HG03571 (cell line): Measurements from ENCODE around the gene DCDC1.

Source experiments
- ATAC-seq: cut with Tn5 transposase; IDR thresholded peaks from one replicate; pipeline ENCODE4 v1.9.1; 2021; ENCODE audit not compliant: unreplicated experiment

Gene DCDC1

GRCh38 chr11:30917266-30917665 is 452.3 kb downstream of the DCDC1 start:
- no peak for ATAC-seq

- ATAC-seq: no peak
These were observed 452.8 kb downstream of the DCDC1 start for GRCh38 chr11:30916764-30917163.

- no peak for ATAC-seq
These were observed 455.3 kb downstream of the DCDC1 start for GRCh38 chr11:30914143-30914762.

- ATAC-seq: no peak
These were observed 458.3 kb downstream of the DCDC1 start for GRCh38 chr11:30911247-30911646.

GRCh38 chr11:30908857-30909256 is 460.7 kb downstream of the DCDC1 start:
- no peak for ATAC-seq

- ATAC-seq: no peak
These were observed 461.3 kb downstream of the DCDC1 start for GRCh38 chr11:30908272-30908671.

GRCh38 chr11:30902929-30903328 is 466.6 kb downstream of the DCDC1 start:
- no peak for ATAC-seq

- no peak for ATAC-seq
These were observed 474.5 kb downstream of the DCDC1 start for GRCh38 chr11:30895046-30895445.

GRCh38 chr11:30893318-30893717 is 476.2 kb downstream of the DCDC1 start:
- no peak for ATAC-seq

- no peak for ATAC-seq
These were observed 480.3 kb downstream of the DCDC1 start for GRCh38 chr11:30889143-30889794.

GRCh38 chr11:30879322-30880005 is 490.1 kb downstream of the DCDC1 start:
- ATAC-seq: no peak

- no peak for ATAC-seq
These were observed 491.1 kb downstream of the DCDC1 start for GRCh38 chr11:30878400-30878799.

- no peak for ATAC-seq
These were observed 492.7 kb downstream of the DCDC1 start for GRCh38 chr11:30876663-30877396.

GRCh38 chr11:30876228-30876627 is 493.3 kb downstream of the DCDC1 start:
- ATAC-seq: no peak

GRCh38 chr11:30875806-30876205 is 493.7 kb downstream of the DCDC1 start:
- ATAC-seq: no peak

GRCh38 chr11:30873924-30874610 is 495.5 kb downstream of the DCDC1 start:
- no peak for ATAC-seq

GRCh38 chr11:30868626-30869081 is 500.9 kb downstream of the DCDC1 start:
- ATAC-seq: no peak

- ATAC-seq: no peak
These were observed 506.3 kb downstream of the DCDC1 start for GRCh38 chr11:30863209-30863608.

- ATAC-seq: no peak
These were observed 508.0 kb downstream of the DCDC1 start for GRCh38 chr11:30861531-30861930.

- ATAC-seq: no peak
These were observed 508.5 kb downstream of the DCDC1 start for GRCh38 chr11:30861064-30861463.

- no peak for ATAC-seq
These were observed 509.4 kb downstream of the DCDC1 start for GRCh38 chr11:30860146-30860545.
